Activated gamma-delta T cell treated with Interleukin-2 at 50 U/mL for 16 hours (primary cell): ENCODE results near the gene TAS1R2.

ENCODE experiments used
- DNase-seq: peaks from one replicate; pipeline ENCODE4 v3.0.0-alpha.2; 2020

The TAS1R2 gene

DNA sequence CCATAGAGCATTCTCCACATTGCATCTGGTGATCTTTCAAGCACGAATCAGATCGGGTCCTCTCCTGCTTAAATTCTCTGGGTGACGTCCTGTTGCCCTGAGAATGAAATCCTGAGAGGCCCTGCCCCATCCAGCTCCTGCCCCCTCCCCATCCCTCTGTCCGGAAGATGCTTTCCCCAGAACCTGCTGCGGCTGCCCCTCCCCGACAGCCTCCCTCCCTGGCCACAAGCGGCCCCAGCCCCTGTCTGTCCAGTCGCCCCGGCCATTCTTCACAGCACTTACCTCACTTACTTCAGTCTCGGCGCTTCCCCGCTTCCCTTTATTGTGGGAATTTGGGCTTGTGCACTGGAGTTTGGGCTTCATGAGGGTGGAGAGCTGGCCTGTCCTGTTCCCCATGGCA, 40.3 kb downstream of the TAS1R2 start:
- no peak for DNase-seq

- DNase-seq: no peak
Observed at GRCh38 chr1:18817795-18818435, 41.5 kb downstream of the TAS1R2 start.

GRCh38 chr1:18817316-18817715, 42.1 kb downstream of the TAS1R2 start:
- DNase-seq: no peak

DNA sequence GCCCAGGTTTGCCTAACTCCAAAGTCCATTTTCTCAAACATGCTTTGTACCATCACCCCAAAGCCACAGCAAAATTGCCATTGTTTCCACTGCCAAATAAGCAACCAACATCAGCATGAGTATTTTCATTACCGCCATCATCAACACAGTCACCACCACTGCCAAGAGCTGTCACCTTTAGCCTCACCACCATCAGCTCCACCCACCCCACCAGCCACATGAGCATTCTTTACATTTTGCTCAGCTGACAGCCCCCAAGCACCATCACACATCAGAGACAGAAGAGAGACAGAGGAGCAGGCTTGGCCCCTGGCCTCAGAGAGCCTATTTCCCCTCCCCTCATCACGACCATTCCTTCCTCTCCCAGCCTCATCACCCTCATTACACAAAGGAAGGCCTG, 42.7 kb downstream of the TAS1R2 start:
- no peak for DNase-seq

DNA sequence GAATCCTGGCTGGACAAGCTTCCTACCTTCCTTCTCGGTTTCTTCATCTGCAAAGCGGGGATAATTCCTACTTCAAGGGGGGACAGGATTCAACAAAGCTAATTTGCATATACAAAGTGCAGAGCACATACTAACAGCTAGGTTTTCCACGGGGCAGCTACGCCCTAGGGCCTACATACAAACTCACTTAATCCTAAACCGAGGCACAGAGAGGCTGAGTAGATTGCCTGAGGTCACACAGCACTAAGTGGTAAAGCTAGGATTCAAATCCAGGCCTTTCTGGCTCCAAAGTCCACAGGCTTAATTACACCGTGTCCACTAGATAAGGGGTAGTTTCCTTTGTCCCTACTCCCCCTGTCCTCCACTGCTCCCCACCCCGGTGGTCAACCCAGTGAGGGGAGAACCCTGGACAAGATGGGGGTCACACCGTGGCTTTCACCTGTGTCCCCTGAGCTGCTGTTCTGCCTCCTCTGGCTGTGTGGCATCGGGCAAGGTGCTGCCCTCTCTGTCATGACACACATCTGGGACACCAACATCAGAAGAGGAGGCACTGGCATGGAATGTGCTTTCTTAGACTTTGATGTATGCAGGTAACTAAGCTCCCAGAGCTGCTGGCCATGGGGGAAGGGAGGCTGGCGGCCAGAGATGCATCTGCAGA, 44.5 kb downstream of the TAS1R2 start:
- DNase-seq: no peak

- DNase-seq: no peak
Observed at GRCh38 chr1:18814425-18814824, 45.0 kb downstream of the TAS1R2 start.

DNA sequence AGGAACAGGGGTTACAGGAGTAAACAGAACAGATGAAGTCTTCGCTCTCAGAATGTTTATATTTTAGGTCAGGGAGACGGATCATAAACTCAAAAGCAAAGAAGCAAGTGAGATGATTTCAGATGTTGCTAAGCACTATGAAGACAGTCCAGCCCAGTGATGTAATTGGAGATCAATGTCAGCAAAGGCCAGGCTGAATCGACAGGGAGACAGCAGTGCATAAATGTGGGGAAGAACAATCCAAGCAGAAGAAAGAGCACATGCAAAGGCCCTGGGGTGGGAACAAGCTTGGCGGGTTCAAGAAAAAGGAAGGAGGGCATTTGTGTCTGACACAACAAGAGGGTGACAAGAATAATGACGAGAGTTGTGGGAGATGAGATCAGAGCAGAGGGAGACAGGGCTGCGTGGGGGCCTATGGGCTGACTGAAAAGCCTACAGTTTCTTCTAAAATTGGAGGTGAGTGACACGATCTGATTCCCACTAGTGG, 47.0 kb downstream of the TAS1R2 start:
- DNase-seq: no peak

DNA sequence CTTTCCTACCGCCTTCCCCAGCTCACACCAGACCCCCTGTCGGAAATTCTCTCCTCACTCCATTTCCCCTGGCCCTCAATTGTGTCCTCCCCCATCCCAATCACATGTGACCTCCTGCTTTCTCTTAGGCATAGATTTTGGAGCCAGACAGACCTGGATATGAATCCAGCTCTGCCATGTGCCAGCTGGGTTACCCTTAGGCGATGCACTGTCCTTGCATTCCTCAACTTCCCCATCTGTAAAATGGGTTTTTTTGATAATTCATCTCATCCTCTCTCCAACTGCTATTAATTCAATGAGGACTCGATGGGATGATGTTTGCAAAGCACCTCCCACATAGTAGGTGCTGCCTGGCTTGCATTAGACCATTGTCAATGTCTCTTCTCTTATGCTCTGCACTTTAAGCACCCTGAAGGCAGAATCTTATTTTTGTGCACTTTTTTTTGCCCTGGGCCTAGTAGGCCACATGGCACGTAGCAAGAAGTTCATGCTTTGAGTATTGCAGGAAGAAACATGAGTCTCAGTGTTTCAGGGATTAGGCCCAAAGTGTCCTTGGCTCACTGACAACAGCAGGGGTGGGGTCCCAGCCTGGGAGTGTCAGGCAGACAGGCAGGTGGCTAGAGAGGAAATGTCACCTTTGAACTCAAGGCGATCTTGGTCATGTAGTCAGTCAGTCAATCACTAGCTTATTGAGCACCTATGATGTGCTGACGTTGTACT, 47.6 kb downstream of the TAS1R2 start:
- DNase-seq: no peak

DNA sequence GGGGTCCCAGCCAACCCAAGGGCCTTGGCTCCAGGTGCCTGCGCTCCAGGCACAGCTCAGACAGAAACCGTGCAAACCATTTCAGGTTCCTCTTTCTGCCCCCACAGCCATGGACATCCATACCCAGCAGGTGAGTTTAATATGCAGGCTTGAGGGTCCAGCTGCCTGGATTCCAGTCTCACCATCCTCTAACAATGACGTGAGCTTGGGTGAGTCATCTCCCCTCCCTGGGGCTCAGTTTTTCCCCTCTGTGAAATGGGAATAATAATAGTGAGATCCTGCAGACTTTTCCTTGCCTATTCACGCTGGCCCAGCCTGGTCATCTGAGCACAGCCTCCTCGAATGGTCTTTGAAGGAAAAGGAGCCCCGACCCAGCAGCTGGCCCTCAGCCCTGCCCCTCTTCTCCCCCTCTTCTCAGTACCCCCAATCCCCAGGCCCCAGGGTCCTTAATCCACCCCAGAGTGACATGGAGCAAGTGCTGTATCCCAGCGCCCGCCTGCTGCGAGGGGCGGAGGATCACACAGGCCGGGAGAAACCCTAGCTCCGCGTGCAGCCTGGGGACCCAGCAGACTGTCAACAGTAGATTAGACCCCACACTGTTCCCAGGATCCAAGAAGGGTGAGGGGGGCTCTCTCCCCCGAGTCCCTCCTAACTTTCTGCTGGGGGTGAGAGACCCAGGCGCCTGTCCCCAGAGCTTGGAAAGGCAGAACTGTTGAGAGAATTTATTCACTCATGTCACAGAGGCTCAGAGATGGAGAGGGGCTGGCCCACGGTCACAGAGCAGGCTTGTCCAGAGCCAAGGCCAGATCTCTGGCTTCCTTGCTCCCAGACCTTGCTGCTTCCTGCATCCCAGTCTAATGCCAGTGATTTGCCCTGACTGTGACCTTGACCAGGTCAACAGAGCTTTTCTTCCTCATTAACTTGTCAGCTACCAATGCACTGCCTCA, 49.2 kb downstream of the TAS1R2 start:
- DNase-seq: no peak

- no peak for DNase-seq
Observed at GRCh38 chr1:18808550-18808949, 50.9 kb downstream of the TAS1R2 start.

GRCh38 chr1:18807334-18808063, 52.0 kb downstream of the TAS1R2 start:
- DNase-seq: no peak

DNA sequence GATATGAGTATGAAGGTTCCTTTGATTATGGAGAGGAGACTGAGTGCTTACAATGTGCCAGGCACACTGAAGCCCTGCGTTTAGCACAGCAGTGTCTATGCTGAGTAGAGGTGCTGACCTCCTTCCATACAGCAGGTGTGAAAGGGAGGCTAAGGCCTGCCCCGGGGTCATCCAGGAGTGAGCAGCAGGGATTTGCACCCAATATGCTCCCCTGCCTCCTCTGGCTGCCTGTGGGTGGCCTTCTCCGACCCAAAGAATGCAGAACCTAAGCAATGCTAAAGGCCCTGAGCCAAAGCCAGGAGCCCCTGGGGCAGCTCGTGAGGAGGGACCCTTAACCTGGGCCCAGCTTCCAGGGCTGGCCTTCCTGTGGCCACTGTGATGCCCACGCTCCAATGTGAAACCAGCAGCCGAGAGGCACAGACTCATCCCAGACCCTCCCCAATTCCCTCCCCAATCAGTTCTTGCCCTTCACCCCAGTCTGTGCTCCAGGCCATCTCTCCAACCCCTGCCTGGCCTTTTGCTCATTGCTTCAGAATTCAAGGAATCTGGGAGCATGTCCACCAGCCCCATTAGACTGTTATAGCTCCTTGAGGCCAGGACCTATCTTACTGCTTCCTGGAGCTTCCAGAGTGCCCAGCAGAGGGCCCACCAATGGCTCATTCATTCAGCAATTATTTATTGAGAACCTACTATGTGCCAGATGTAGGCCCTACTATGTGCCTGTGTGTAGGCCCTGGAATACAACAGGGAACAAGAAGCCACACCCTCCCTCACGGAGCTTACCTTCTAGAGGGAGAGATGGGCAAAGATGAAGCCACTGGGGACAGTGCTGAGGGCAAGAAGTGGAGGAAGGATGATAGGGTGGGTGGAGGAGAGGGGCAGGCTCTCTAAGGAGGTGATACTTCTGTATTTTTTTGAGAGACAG, 53.3 kb downstream of the TAS1R2 start:
- DNase-seq: no peak

DNA sequence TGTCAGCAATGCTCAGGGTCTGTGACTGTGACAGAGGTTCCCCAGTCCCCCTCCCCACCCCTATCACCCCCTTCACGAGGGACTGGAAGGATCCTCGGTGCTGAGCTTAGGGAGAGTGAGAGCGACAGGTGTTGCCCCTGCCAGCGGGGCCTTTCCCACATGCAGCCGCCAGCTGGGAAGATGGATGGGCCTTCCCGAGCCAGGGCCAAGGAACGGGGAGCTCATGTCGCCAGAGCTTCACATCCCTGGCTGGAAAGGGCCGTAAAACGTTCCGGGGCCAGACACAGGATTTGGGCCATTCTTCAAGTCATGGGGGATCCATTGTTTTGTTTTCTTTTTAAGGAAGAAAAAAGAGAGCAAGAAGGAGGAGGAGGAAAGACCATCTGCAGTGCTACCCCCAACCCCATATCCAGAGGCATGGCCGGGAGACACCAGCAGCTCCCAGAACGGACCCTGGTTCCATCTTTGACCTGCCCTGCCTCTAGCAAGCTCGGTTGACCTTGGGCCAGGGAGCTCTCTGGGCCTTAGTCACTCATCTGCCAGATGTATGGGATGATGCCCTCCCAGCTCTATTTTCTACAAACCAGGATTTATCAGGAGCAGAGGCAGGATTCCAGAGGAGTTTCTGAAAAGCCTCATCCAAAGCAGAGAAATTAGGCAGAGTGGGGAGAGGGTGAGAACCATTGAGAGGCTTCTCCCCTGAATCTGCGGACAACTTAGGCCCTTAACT, 54.1 kb downstream of the TAS1R2 start:
- DNase-seq: no peak

DNA sequence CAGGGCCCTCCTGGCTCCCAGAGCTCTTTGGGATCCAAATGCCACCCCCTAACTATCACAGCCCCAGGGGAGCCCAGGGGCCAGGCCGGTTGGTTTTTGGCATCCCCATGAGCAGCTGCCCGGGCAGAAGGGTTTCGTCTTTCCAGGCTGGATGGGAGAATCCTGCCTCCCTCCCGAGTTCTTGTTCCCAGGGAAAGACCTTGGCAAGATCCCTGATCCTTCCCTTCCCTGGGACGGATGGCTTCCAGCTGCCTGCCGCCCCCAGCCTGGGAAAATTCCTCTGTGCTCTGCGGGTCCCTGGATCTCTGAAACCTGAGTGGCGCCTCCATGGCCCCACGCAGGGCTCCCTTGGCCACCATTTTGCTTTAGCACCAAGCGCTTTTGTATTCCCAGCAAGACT, 55.6 kb downstream of the TAS1R2 start:
- DNase-seq: no peak

DNA sequence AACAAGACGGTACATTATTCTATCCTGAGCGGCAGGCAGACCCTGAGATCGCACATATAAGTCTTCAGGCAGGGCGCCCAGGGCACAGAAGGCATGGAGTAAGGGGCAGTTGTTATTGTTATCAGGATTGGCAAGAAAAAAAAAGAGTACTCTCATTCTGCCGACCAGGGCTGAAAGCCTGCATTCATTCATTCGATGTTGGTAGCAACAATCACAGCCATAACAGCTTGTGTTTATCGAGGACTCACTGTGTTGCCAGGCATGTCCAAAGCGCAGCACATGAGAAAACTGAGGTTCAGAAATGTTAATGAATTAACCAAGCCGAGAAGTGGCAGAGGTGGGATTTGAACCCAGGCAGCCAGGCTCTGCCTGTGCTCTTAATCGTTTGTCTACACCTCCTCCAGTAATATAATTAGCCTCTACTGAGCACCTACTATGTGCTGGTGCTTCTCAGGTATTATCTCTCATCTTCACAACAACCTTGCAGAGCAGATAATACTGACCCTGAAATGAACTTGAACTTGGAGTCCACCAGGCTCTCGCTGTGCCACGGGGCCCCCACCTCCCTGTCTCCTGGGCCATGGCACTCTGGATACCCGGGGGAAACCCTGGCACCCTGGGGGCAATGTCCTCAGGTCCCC, 56.2 kb downstream of the TAS1R2 start:
- DNase-seq: no peak

- DNase-seq: no peak
Observed at GRCh38 chr1:18802231-18802630, 57.2 kb downstream of the TAS1R2 start.

- no peak for DNase-seq
Observed at GRCh38 chr1:18800258-18800657, 59.2 kb downstream of the TAS1R2 start.

- no peak for DNase-seq
Observed at GRCh38 chr1:18799454-18799853, 60.0 kb downstream of the TAS1R2 start.

- no peak for DNase-seq
Observed at GRCh38 chr1:18798946-18799345, 60.5 kb downstream of the TAS1R2 start.

DNA sequence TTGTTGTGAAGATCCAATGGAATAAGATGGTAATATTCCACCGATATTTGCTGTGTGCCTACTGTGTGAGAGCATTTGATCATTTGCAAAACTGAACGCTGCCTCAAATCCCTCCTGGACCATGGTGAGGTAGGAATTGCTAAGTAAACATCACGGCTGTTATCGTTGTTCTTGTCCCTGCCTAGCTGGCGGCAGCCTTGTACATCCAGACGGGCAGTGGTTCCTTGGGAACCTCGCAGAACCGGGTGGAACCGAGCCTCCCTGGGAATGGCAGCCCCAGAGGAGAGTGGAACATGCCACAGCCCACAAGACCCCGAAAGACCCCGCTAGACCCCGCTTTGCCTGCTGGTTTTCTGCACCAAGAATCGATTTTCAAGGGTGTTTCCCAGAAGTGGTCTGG, 60.9 kb downstream of the TAS1R2 start:
- no peak for DNase-seq
